Hindlimb muscle (tissue), 1 donor: ENCODE results near the gene SLC50A1. TPM values are rescaled to one million over a fixed set of nuclear protein-coding genes. Genes with fewer than 3 reads are reported as not detected.

Experiments used
- DNase-seq: peaks from one replicate; pipeline ENCODE4 v3.0.0-alpha.2; 2013
- polyA plus RNA-seq: library from polyadenylated mRNA; unstranded; fragments of 120-200 nt; gene quantifications from one replicate; pipeline ENCODE4 v1.2.1, GENCODE V29; 2013; ENCODE audit not compliant: insufficient read length

SLC50A1 gene
- polyA plus RNA-seq, 1 donor, result 22.6 TPM

- DNase-seq, result no peak
Observed at GRCh38 chr1:155171836-155172731, 36.4 kb downstream of the SLC50A1 start.

- peak; percentile 94 for DNase-seq
Observed at GRCh38 chr1:155172732-155173477, 37.3 kb downstream of the SLC50A1 start, which contains the start of gene KRTCAP2. KRTCAP2 (minus strand) TSS chr1:155173304; CDS start chr1:155173224, 80 bp downstream.

GRCh38 chr1:155173478-155174323 is 38.0 kb downstream of the SLC50A1 start, which contains the start of gene TRIM46:
TRIM46 (plus strand) TSS chr1:155173849; CDS start chr1:155173967, 118 bp downstream.
- no peak for DNase-seq

GRCh38 chr1:155174324-155175280 is 39.0 kb downstream of the SLC50A1 start:
- no peak for DNase-seq

- no peak for DNase-seq
Observed at GRCh38 chr1:155175281-155175926, 39.8 kb downstream of the SLC50A1 start.

DNA sequence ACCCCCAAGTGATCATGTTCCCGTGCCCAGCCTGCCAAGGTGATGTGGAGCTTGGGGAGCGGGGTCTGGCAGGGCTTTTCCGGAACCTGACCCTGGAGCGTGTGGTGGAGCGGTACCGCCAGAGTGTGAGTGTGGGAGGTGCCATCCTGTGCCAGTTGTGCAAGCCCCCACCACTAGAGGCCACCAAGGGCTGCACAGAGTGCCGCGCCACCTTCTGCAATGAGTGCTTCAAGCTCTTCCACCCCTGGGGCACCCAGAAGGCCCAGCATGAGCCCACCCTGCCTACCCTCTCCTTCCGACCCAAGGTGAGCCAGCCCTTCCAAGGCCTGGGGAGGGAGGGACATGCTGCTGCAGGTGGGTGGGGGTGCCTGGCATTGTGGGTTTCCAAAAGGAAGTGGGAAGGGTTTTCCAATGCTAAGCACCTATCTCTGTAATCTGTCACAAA is 40.3 kb downstream of the SLC50A1 start:
- DNase-seq, result no peak

- peak; percentile 67 for DNase-seq
Observed at GRCh38 chr1:155176544-155177071, 41.0 kb downstream of the SLC50A1 start.

GRCh38 chr1:155177192-155177917 is 41.7 kb downstream of the SLC50A1 start:
- no peak for DNase-seq

- no peak for DNase-seq
Observed at GRCh38 chr1:155177918-155178281, 42.2 kb downstream of the SLC50A1 start.

- no peak for DNase-seq
Observed at GRCh38 chr1:155178441-155179111, 42.9 kb downstream of the SLC50A1 start.

DNA sequence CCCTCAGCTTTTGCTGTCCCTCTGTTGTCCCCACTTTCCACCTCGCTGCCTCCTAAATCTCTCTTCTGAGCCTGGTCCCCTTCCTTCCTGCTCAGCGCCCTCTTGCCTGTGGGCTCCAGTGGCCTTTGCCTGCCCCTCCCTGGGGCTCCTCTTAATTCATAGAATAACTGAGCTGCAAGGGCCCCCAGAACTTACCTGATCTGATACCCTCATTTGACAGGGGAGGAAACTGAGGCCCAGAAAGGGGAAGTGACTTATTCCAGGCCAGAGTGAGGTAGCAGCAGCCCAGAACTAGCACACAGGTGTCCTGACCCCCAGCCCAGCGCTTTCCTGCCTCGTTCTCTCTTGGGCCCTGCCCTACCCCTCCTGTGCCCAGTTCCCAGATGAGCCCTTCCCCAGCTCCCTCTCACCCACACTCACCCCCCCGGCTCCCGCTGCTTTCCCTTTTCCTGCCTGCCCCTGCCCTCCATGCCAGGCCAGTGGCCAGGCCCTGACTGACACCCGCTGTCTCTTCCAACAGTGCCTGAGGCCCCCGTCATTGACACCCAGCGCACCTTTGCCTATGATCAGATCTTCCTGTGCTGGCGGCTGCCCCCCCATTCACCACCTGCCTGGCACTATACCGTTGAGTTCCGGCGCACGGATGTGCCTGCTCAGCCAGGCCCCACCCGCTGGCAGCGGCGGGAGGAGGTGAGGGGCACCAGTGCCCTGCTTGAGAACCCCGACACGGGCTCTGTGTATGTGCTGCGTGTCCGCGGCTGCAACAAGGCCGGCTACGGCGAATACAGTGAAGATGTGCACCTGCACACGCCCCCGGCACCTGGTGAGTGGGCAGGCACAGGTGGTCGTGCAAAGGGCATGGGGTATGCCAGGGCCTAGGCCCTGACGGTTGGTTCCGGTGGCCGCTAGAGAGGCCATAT is 43.7 kb downstream of the SLC50A1 start:
- DNase-seq, result no peak

- DNase-seq, result no peak
Observed at GRCh38 chr1:155181371-155182051, 45.9 kb downstream of the SLC50A1 start.

DNA sequence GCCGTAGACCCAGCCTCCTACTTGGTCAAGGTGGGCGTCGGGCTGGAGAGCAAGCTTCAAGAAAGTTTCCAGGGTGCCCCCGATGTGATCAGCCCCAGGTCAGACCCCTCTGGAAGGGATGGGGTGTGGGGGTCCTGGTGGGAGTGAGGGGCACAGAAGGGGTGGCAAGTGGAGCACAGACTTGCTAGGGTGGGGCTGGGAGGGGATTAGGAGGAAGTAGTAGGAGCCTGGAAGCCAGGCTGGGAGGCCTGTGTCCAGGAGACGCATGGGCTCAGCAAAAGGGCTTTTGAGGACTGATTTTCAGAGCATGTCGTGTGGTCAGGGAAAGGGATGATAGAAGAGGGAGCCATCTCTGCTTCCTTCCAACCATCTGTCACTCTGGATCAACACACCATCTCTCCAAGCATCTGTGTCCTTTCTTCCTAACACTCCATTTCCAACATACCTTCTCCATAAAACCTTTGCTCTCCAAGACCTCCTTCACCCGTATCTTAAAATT is 46.4 kb downstream of the SLC50A1 start:
- DNase-seq, result no peak

GRCh38 chr1:155183775-155184221 is 48.1 kb downstream of the SLC50A1 start:
- no peak for DNase-seq

- DNase-seq, result no peak
Observed at GRCh38 chr1:155184351-155184811, 48.7 kb downstream of the SLC50A1 start.

DNA sequence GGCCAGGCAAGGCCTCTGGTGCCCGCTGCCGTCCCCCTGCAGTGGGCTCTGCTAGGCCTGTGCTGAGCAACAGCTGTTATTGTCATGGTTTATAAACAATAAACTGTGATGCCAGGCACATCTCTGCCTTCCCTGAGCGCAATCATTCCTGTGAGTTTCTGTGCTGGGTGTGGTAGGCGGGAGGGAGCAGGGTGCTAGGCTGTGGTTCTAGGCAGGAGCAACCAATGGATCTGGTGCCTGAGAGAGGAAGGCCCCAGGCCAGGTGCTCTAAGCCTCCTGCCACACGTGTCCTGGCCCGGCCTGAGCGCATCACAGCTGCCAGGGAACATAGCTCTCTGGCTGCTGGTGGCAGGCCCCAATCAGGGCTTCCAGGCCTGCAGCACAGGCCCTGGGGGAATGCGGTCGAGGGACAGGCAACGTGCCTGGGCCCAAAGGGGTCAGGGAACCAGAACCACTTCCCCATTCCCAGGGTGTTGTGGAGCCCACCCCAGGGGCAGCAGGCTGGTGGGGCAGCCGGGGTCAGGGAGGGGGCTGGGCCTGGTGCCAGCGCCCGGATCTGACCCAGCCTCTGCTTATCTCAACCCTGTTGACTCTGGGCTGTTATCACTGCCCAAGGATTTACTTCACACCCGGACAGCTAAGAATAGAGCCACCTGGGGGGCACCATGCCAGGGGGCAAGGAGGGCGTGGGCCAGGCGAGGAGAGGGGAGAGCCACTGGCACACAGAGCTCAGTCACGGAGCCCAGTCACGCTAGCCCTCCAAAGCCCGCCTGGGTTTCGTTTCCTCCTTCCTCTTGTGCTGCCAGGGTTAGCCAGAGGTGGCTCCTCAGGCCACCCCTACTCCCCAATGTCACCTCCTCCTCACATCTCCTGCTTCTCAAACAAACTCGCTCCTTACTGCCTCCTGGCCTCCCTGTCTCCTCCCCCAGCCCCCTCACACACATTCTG is 49.5 kb downstream of the SLC50A1 start:
- no peak for DNase-seq
